ENCODE measurements around the gene REPS1. TPM values are rescaled to one million over a fixed set of nuclear protein-coding genes. Genes with fewer than 3 reads are reported as not detected.

The REPS1 gene
- polyA plus RNA-seq, 1 donor: 40.6 TPM

DNA sequence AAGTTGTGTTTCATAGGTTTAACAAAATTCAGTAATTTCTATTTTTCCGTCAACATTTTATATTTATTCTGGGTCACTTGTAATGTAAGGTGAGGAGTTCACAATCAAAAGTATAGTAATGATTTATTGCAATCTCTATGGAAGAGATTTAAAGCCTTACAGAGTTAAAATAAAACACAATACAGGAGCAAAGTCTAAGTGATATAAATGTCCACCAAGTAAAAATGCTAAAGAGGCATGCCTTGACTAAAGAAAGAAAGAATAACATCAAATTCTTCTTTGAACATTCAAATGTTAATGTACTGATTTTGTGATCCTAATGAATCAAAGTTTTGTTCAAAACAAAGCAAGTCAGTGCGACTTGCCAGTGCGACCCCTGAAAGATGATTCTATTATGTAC is 61.5 kb downstream of the REPS1 start:
- no peak for DNase-seq (ENCODE audit: low read depth)

GRCh38 chr6:138925806-138926205 is 62.2 kb downstream of the REPS1 start:
- DNase-seq (ENCODE audit: low read depth): no peak

DNA sequence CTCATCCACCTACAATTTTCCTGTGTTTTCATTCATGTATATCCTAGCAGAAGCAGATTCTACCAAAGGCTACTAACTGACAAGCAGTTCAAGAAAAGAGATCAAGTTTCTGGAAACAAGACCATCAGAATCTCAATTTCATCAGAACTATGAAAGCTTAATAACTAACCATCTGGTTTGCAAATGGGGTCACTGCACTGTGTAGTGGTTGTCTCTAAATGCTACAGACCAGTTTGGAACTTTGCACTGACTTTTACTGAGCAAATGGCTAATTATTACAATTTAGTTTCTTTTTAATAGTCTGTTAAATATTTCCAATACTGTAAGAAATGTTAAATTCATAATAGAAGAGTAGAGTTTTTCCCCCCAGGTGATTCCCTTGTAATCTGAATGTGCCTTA is 64.5 kb downstream of the REPS1 start:
- no peak for DNase-seq (ENCODE audit: low read depth)

DNA sequence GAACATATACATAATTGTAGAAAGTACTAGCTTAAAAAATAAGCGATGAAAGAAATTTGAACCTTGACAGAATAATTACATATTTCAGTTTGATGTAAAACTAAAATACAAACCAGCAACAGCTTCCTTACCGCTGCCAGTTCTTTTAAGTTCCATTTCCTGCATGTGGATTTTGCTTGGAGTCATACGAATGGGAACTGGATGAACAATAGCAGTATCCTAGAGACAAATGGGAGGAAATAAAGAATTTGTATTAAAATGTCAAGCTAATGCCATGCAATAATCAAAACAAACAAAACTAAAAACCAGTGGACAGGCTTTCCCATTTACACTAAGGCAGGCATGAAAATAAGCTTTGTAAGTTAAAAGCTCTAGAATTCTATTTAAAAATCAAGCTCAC is 67.1 kb downstream of the REPS1 start:
- DNase-seq (ENCODE audit: low read depth): no peak

GRCh38 chr6:138914701-138915100 is 73.4 kb downstream of the REPS1 start:
- no peak for DNase-seq (ENCODE audit: low read depth)

- no peak for DNase-seq (ENCODE audit: low read depth)
Observed at GRCh38 chr6:138912308-138912707, 75.7 kb downstream of the REPS1 start.

GRCh38 chr6:138909975-138910374 is 78.1 kb downstream of the REPS1 start:
- DNase-seq (ENCODE audit: low read depth): no peak

DNA sequence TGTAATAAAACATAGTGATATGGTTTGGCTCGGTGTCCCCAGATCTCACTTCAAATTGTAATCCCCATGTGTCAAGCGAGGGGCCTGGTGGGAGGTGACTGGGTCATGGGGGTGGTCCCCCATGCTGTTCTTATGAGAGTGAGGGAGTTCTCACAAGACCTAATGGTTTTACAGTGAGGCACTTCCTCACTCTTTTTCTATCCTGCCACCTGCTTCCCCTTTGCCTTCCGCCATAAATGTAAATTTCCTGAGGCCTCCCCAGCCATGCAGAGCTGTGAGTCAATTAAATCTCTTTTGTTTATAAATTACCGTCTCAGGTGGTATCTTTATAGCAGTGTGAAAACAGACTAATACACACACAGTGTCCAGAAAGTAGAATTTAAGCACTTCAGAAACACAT is 78.5 kb downstream of the REPS1 start:
- no peak for DNase-seq (ENCODE audit: low read depth)

DNA sequence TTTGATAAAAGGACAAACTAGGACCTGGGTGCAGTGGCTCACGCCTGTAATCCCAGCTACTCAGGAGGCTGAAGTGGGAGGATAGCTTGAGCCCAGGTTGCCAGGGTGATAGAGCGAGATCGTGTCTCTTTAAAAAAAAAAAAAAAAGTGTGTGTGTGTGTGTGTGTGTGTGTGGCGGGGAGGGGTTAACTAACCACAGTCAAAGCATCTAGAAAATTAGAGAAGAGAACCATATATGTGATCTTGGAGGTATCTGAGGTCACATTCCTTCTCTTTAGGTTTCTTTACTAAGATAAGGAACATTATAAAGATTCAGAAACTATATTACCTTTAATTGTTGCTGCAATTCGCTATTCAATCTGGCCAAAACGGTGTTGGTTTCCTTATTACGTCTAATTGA is 80.9 kb downstream of the REPS1 start:
- no peak for DNase-seq (ENCODE audit: low read depth)

DNA sequence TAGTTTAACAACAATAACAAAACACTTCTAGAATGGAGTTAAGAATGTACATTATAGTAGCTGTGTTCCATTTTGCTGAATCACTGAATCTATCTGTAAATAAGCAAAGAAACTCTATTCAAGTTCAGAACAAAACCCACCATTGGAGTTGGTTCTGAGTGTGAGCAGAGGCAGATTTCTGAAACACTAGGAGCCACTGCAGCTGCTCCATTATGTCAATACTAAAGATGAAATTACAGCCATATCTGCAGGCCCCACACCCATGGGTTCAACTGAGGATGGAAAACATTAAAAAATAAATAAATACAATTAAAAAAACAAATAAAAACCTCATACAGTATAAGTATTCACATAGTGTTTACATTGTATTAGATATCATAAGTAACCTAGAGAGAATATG is 91.0 kb downstream of the REPS1 start:
- no peak for DNase-seq (ENCODE audit: low read depth)

DNA sequence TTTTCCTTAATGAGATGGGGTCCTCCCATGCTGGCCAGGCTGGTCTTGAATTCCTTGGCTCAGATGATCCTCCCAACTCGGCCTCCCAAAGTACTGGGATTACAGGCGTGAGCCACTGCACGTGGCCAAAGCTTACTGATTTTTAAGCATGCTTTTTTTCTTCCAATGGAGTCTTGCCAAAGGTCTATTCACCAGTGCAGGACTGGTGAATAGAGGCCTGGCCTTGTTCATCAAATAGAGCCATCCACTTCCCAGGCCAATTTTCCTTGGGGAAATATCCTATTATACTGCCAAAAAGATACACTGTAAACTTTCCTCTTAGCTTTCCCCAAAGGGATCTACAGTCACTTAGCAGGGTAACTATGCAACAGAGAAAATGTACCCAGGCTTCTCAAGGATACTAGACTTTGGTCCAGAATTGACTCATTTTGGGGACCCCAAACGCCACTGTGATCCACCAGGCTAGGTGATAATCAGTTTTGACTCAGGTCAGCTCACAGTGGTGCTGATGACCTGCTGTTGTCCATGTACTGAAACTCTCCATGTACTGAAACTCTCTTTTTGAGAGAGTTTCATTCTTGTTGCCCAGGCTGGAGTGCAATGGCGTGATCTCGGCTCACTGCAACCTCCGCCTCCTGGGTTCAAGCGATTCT is 91.8 kb downstream of the REPS1 start:
- no peak for DNase-seq (ENCODE audit: low read depth)

DNA sequence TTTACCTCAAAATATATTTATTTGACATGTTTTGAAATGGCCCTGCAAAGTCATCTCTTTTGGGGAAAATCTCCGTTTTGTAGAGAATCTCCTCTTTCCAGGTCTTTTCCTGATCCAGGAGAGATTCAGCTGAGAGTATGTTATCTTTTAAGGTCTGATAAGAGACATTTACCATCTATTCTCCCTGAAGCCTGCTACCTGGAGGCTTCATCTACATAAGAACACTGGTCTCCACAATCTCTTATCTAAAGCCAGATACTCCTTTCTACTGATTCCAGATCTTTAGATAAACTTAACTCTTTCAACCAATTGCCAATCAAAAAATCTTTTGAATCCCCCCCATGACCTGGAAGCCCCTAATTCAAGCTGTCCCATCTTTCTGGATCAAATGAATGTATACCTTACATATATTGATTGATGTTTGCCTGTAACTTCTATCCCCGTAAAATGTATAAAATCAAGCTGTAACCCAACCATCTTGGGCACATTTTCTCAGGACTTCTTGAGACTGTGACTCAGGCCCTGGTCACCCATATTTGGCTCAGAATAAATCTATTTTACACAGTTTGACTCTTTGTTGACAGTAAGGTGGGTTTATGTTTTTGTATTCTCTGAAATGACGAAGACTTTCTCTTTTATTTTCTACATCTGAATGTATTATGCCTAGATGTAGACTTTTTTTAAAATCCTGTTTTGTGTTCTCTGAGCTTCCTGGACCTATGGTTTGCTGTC is 96.6 kb downstream of the REPS1 start:
- no peak for DNase-seq (ENCODE audit: low read depth)

GRCh38 chr6:138885156-138885819 is 102.8 kb downstream of the REPS1 start:
- DNase-seq (ENCODE audit: low read depth): no peak

GRCh38 chr6:138882369-138883017 is 105.6 kb downstream of the REPS1 start:
- no peak for DNase-seq (ENCODE audit: low read depth)

GRCh38 chr6:138873191-138873590 is 114.9 kb downstream of the REPS1 start:
- peak; percentile 6 for DNase-seq (ENCODE audit: low read depth)

GRCh38 chr6:138869398-138869797 is 118.7 kb downstream of the REPS1 start:
- no peak for DNase-seq (ENCODE audit: low read depth)

- no peak for DNase-seq (ENCODE audit: low read depth)
Observed at GRCh38 chr6:138868181-138868580, 119.9 kb downstream of the REPS1 start.

DNA sequence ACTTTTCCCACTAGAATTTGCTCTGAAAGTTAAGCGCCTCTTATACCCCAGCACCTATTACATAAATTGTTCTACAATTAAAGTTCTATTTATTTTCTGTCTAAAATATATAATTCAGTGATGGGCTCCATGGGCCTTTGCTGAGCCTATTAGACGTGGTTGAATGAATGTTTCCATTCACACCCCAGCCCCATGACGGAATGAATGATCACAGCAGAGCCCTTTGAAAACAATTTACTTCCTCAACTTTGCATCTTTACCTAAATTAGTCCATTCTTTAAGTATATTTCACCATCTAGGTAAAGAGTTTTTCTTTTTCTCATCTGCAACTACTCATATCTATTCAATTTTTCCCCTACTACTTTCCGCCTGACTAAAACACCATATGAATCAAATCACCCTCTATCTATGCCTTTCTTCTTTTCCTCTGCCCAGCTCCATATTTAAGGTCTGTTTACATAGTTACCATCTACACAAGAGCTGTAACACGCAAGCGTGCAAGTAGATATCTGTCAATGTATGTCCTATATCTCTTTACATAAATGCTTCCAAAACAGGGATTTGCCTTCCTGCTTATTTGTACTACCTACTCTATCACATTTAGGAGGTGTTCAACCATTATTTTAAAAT is 122.5 kb downstream of the REPS1 start:
- no peak for DNase-seq (ENCODE audit: low read depth)

GRCh38 chr6:138864343-138864890 is 123.6 kb downstream of the REPS1 start:
- DNase-seq (ENCODE audit: low read depth): no peak

- no peak for DNase-seq (ENCODE audit: low read depth)
Observed at GRCh38 chr6:138863321-138863720, 124.7 kb downstream of the REPS1 start.

DNA sequence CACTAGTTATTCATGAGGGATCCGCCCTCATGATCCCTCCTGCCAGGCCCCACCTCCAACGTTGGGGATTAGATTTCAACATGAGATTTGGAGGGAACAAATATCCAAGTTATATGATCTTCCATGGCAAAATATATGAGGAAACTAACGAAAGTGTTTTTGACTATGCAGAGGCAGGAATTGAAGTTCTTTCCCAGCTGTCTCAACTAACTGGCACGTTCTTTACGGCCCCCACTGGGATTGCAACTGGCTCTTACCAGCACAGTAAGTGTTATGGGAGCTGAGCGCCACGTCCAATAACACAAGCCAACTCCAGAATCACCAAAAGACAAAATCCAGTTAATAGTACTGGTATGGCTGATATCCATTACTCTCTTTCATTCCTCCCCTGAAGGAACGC is 125.6 kb downstream of the REPS1 start:
- no peak for DNase-seq (ENCODE audit: low read depth)

- no peak for DNase-seq (ENCODE audit: low read depth)
Observed at GRCh38 chr6:138857775-138858174, 130.3 kb downstream of the REPS1 start.

Measured in forelimb muscle (tissue), 1 donor.